Right lobe of liver (tissue), 4 donors: ENCODE data around the gene PRKN.
A peak's percentile ranks its signal among the peaks of the same experiment; 100 is the strongest.

Experiments used
- POLR2A ChIP-seq: fragments of 450-650 bp; IDR thresholded peaks from one replicate; pipeline ENCODE4 v1.6.1; 2017; ENCODE audit warnings: antibody characterized with exemption, mild to moderate bottlenecking
- TF ChIP-seq, protein P1 (sequence below), 4 donors: fragments of 200-600 bp in 3 of 4; fragments of 450-650 bp in 1 of 4; IDR thresholded peaks; one replicate each; pipeline versions ENCODE4 v1.5.1 to v1.8.0; 2016 to 2022; ENCODE audit warnings: antibody characterized with exemption in 4 of 4, mild to moderate bottlenecking in 2 of 4
- donor health status: DM: no; HTN: no; CAD: no.
- donor health status: DM: no; HTN: no; CAD: no.
- donor health status: DM: no; HTN: yes; CAD: no.

DNA sequence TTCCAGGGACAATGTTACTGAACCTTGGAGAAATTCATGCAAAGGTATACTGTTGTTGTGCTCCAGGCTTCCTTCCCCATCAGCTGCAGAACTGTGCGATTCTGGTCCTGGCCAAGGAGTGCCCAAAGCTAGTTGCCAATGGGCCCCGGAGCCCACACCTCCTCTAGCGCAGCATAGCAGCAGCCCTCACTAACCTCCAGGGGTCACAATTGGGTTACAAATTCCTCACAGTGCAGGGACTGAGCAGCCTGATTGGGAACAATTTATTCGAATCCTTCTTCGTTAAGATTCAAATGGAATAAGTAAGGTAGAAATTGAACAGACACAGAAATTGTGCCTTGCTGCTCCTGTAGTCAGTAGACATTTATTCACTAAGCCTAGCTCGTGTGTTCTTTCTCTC, 284.9 kb downstream of the PRKN start:
- no peak for TF ChIP-seq POLR2A
- TF ChIP-seq, protein P1, sequence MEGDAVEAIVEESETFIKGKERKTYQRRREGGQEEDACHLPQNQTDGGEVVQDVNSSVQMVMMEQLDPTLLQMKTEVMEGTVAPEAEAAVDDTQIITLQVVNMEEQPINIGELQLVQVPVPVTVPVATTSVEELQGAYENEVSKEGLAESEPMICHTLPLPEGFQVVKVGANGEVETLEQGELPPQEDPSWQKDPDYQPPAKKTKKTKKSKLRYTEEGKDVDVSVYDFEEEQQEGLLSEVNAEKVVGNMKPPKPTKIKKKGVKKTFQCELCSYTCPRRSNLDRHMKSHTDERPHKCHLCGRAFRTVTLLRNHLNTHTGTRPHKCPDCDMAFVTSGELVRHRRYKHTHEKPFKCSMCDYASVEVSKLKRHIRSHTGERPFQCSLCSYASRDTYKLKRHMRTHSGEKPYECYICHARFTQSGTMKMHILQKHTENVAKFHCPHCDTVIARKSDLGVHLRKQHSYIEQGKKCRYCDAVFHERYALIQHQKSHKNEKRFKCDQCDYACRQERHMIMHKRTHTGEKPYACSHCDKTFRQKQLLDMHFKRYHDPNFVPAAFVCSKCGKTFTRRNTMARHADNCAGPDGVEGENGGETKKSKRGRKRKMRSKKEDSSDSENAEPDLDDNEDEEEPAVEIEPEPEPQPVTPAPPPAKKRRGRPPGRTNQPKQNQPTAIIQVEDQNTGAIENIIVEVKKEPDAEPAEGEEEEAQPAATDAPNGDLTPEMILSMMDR (IDR thresholded peaks at IDR 0.05), result peak in 3 of 4 donors; percentile 24 to 51 (median 38)
